ENCODE data around the gene RAB3B.
"Not testable (repeated sequence)": the region's sequence is repeated elsewhere in the genome, so short reads cannot be mapped to it uniquely, and the experiment has no call there.

Gene RAB3B

GRCh38 chr1:51919684-51920083, 70.8 kb downstream of the RAB3B start:
- no peak for DNase-seq (ENCODE audit: low read depth in 2 of 2)

DNA sequence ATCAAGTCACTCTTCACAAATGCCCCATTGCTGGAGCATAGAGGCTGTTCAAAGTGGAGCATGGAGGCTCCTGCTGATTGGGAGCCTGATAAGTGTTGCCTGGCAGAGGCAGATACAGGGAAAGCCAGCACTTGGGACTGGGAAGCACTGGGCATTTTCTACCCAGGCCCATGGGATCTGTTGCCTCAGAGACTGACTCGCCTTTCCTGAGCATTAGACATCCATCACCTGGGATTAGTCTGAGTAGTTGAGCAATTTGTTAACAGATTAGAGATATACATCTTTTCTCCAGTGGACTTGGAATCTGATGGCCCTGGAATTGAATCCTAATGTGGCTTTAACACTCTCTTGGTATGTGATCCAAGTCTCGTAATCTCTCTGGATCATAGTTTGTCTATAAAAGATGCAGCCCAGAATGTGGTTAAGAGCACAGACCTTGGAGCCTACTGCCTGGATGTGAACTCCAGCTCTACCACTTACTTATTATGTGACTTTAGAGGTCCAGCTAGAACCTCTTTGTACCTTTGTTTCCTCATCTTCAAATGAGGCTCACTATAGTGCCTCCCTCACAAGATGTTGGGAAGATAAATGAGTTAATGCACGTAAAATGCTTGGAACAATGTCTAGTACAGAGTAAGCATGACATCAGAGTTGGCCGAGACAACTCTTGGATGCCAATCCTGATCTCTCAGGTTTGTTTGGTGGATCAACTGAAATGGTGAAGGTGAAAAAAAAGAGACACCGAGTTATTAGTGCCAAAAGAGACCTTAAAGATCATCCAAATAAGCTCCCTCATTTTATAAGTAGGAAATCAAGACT, 73.7 kb downstream of the RAB3B start:
- no peak for DNase-seq (ENCODE audit: low read depth in 2 of 2)

- DNase-seq (ENCODE audit: low read depth in 2 of 2) = no peak
Observed at GRCh38 chr1:51915951-51916350, 74.5 kb downstream of the RAB3B start.

DNA sequence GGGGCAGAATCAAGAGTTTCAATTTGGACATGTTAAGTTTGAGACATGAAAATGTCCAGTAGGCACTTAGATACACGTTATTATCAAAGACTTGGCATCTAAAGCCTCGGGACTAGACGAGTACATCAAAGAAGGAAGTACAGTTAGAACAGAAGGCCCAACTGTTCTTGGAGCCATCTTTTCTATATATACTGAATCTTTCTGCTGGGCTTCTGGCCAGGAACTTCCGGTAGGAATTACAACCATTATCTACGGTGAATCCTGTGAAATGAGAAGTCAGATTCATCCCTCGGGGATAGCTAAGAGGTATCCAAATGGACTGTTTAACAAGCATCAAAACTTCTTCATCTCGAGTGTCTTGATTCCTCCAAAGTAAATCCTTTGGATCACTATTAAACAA, 77.6 kb downstream of the RAB3B start:
- DNase-seq (ENCODE audit: low read depth in 2 of 2) = no peak

- no peak for DNase-seq (ENCODE audit: low read depth in 2 of 2)
Observed at GRCh38 chr1:51910221-51911000, 80.1 kb downstream of the RAB3B start.

DNA sequence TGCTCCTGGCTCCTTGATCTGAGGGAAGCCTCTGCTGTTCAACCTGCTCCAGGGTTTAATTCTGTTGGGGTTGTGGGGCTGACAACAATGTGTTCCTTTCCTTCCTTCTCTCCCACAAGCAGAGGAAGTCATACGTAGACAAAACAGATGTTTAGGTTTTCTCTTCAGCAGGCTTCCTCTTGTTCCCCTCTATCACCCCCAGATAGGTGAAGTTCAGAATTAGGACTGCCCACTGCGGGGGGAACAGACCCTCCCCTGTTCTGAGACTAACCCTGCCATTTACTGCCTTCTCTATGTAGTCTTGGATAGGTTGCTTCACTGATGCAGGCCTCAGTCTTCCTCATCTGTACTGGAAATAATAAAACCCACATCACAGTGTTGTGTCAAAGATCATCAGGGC, 82.0 kb downstream of the RAB3B start:
- DNase-seq (ENCODE audit: low read depth in 2 of 2) = no peak

DNA sequence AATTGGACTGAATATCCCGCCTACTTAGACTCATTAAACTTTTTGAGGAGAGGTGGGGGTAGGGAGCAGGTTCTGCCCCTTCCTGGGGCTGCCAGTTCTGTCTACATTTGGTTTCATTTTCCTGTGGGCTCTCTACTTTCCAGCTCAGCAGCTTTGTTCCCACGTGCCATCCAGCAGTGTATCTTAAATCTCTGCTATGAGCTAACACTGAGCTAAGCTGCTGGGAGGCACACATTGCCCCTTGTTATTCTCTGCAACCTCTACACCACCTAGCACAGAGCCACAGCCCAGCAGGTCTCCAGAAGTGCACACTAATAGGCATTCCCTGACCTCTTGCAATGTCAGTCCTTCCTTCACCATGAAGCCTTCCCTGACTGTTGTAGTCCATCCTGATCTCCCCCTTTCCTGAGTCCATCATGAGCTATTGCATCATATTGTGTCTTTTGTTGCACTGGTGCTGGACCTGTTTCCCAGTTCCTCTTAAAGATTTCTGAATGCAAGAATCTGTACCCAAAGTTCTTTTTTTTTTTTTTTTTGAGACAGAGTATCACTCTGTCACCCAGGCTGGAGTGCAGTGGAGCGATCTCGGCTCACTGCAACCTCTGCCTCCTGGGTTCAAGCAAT, 83.3 kb downstream of the RAB3B start:
- no peak for DNase-seq (ENCODE audit: low read depth in 2 of 2)

- no peak for DNase-seq (ENCODE audit: low read depth in 2 of 2)
Observed at GRCh38 chr1:51906306-51907078, 84.0 kb downstream of the RAB3B start.

DNA sequence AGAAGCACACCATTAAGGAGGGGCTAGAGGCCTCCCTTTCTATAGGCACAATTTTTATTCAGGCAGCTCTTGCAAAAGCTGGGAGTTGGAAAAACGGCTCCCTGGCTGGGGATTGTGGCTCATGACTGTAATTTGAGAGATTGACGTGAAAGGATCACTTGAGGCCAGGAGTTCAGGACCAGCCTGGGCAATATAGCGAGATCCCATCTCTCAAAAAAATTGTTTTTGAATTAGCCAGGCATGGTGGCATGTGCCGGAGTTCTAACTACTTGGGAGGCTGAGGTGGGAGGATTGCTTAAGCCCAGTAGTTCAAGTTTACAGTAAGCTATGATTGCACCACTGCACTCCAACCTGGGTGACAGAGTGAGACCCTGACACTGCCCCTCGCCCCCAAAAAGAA, 88.0 kb downstream of the RAB3B start:
- no peak for DNase-seq (ENCODE audit: low read depth in 2 of 2)

DNA sequence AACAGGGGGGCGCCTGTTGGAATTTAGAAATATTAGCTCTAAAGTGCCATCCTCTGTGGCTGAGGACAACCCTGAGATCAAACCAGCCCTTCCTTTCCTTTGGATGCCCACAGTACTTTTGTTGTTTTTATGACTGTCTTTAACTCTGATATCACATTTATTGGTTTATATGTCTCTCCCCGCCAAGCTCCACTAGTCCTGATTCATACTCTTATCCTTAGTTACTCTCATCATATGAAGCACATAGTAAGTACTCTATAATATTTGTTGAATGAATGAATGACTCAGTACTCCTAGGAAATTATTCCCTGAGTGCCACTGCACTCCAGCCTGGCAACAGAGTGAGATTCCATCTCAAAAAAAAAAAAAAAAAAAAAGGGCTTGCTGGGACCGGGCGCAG, 89.3 kb downstream of the RAB3B start:
- no peak for DNase-seq (ENCODE audit: low read depth in 2 of 2)

- DNase-seq (ENCODE audit: low read depth in 2 of 2) = no peak
Observed at GRCh38 chr1:51899022-51899421, 91.5 kb downstream of the RAB3B start.

GRCh38 chr1:51898090-51898734, 92.3 kb downstream of the RAB3B start:
- DNase-seq (ENCODE audit: low read depth in 2 of 2) = no peak

DNA sequence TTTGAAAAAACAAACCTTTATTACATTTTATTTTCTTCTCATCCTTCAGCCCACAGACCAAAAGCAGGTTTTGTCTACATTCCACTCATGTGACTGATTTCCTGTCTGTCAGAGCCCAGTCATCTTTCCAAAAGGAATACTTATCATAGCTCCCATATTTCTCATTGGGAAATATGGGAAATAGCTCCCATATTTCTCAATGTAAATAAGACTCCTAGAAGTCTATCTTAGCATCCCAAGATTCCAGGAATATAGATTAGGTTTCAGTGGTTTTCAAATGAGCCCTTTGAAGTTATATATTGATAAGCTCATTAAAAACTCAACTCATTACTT, 92.8 kb downstream of the RAB3B start:
- no peak for DNase-seq (ENCODE audit: low read depth in 2 of 2)

DNA sequence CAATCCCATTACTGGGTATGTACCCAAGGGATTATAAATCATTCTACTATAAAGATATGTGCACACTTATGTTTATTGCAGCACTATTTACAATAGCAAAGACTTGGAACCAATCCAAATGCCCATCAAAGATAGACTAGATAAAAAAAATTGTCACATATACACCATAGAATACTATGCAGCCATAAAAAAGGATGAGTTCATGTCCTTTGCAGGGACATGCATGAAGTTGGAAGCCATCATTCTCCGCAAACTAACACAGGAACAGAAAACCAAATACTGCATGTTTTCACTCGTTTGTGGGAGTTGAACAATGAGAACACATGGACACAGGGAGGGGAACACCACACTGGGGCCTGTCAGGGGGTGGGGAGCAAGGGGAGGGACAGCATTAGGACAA, 95.8 kb downstream of the RAB3B start:
- DNase-seq (ENCODE audit: low read depth in 2 of 2) = not testable (repeated sequence)

DNA sequence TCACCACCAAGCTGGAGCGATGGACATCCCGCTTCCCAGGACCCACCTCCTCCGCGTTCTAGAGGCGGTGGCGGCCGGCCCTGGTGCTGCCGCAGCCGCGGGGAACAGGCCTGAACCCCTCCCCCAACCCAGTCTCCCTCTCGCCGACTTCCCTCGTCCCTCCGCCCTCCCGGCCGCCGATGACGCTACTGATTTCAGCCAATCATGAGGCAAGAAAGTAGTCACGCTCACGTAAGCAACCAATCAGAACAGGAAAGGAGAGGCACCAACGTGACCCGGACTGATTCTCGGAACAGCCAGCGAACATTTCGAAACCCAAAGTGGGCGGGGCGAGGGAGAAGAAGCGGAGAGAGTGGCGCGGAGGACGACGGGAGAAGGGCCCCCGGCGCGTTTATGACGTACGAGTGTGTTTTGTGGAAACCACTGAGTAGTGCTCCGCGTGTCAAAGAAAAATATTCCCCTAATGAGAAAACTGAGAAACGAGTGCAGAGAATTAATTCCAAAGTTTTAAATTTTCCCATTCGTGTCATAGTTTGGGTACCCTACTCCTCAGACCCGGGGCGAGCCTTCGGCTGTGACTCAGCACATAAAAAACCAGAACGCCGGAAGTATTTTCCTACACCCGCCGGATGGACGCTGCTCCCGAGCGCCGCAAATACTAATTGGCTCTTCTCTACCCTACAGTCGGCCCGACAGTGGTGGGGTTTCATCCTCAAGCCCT, 111.7 kb downstream of the RAB3B start, which contains the start of gene NRDC:
Gene NRDC (minus strand): TSS at position 112 of the 721 bp plus-strand sequence. CDS start 112 bp downstream, outside the sequence.
- DNase-seq (ENCODE audit: low read depth in 2 of 2) = peak; percentile 98 to 100

DNA sequence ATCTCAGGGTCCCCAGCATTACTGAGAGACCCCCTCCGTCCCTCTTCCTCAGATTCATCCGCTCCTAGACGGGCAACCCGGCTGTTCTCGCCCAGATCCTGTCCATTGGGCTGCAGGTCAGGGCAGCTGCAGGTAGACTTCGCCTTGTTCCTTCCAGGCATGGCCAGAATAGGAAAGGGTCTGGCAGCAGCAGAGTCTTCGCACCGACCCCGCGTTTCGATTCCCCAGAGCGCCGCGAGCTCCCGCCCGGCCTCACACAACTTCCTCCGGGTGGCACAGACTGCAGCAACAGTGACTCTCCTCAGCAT, 112.2 kb downstream of the RAB3B start:
- DNase-seq (ENCODE audit: low read depth in 2 of 2) = no peak

DNA sequence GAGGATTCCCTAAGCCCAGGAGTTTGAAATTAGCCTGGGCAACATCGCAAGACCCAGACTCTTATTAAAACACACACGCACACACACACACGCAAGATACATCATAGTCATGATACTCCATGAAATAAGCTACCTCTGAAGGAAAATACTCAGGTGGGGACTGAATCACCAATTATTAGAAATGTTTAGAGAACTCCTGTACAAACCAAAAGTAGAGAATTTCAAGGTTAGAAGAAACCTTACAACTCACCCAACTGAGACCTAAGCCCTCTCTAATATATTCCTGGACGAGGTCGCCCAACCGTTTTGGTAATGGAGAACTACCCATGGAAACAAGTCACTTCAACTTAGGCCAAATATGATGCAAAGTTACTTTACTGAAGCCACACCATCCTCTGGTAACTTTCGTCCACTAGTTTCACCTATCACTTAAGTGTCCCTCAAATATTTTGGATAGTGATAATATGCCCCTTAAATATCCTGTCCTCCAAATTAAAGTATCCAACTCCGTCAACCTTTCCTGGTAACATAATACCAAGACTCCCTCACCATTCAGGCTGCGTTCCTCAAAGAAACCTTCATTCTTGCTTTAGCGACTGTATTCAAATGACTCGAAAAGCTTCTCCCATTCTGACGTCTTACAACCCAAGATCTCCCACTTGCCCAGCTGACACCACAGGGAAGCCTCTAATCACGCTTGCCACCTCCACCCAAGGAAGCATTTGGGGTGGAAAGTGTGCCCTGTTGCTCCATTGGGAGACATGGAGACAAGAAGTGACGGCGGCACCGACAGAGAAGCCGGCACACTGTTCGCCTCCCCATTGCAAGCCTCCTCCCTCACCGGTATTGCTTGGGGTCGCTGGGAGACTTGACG, 112.8 kb downstream of the RAB3B start:
- peak in 1 of 2 donors; percentile 17 for DNase-seq (ENCODE audit: low read depth in 2 of 2)

- no peak for DNase-seq (ENCODE audit: low read depth in 2 of 2)
Observed at GRCh38 chr1:51875836-51876235, 114.7 kb downstream of the RAB3B start.

DNA sequence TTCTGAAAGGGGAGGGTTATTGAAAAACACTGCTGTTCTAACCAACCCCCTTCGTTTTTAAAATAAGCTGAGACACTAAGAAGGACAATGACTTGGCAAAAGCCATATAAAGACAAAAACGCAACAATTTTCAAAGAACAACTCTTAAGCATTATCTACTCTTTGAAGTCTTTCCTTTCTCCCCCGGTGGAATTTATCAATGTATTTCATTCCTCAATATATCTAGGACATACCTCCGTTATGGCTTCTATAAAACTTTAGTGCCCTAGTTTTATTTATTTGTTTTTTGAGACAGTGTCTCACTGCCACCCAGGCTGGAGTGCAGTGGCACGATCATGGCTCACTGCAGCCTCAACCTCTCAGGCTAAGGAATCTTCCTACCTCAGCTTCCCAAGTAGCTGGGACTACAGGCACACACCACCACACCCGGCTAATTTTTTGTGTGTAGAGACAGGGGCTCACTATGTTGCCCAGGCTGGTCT, 115.2 kb downstream of the RAB3B start:
- DNase-seq (ENCODE audit: low read depth in 2 of 2) = no peak

DNA sequence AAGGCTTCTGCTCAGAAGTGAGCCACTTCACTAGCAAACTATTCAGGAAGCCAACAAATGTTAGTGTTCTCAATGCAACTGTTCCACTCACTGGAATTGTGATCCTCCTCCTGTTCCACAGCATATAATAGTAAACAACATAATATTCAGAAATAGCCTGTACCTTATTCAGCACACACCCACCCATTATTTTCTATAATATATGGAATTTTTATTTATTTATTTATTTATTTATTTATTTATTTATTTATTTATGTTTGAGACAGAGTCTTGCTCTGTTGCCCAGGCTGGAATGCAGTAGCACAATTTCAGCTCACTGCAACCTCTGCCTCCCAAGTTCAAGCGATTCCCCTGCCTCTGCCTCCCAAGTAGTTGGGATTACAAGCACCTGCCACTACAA, 117.2 kb downstream of the RAB3B start:
- not testable (repeated sequence) for DNase-seq (ENCODE audit: low read depth in 2 of 2)

Data from stimulated activated CD4-positive, alpha-beta T cell treated with anti-CD3 and anti-CD28 coated beads, Interleukin-4, amount 100 ng/mL, for 48 hours (primary cell).